NB4 (cell line): Measurements from ENCODE around the gene MELTF.

ENCODE experiments used
- DNase-seq: peaks from one replicate; pipeline ENCODE4 v3.0.0; 2010; ENCODE audit warnings: low read depth
- H3K4me3 ChIP-seq: one replicate; pipeline ENCODE4 v1.5.1; 2011; ENCODE audit warnings: mild to moderate bottlenecking, low read depth, low read length, moderate library complexity
- CTCF ChIP-seq: IDR thresholded peaks from one replicate; pipeline ENCODE4 v1.5.1; 2012; ENCODE audit warnings: low read depth, low read length
- MYC ChIP-seq: IDR thresholded peaks from 2 replicates; pipeline ENCODE4 v1.6.1; 2011; ENCODE audit warnings: low read depth, low read length
- POLR2A ChIP-seq: IDR thresholded peaks from 2 replicates; pipeline ENCODE4 v1.6.1; 2011; ENCODE audit warnings: mild to moderate bottlenecking; ENCODE audit not compliant: insufficient read length; ENCODE audit errors: extremely low read depth
- TF ChIP-seq, protein P1 (sequence below): IDR thresholded peaks from 2 replicates; pipeline ENCODE4 v1.6.1; 2011; ENCODE audit warnings: low read depth, low read length

MELTF gene

DNA sequence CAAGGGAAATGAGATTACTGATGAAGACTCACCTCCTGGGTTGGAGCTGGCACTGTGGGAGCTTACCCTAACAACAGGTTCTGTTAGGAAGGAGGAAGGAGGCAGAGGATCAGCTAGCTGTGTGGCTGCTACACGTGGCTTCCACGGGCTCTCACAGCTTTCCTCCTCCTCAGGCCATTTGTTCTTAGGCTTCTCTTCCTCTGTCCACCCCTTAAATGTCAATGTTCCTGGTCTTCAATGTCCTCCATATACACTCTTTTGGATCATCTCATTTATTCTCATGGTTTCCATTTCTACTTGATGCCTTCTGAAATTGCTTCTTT is 66.0 kb downstream of the MELTF start:
- TF ChIP-seq MYC (no peak), CTCF (no peak), POLR2A (no peak)
- TF ChIP-seq, protein P1, sequence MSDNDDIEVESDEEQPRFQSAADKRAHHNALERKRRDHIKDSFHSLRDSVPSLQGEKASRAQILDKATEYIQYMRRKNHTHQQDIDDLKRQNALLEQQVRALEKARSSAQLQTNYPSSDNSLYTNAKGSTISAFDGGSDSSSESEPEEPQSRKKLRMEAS: no peak
- no peak for DNase-seq
- no peak overlapping the region for H3K4me3 ChIP-seq

DNA sequence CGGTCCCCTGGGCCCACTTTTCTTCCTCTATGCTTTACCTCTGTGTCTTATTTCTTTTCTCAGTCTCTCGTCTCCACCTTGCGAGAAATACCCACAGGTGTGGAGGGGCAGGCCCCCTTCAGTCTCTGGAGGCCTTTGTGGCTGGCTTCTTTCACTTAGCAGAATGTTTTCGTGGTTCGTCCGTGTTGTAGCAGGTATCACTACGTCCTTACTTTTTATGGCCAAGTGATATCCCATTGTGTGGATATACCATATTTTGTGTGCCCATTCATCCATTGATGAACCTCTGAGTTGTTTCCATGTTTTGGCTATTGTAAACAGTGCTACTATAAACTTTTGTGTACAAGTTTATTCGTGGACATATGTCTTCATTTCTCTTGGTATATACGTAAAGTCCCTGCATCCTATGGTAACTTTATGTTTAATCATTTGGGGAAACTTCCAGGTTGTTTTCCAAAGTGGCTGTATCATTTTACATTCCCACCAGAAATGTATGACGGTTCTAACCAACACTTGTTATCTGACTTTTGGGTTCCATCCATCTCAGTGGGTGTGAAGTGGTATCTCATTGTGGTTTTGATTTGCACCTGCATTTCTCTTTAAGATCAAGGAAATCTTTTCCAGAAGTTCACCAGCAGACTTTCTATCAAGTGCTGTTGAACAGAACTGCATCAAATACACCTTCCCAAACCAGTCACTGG is 66.5 kb downstream of the MELTF start:
- DNase-seq: no peak
- H3K4me3 ChIP-seq: no peak overlapping the region
- no peak for TF ChIP-seq POLR2A
- no peak for TF ChIP-seq MYC
- TF ChIP-seq CTCF: no peak
- TF ChIP-seq, protein P1: no peak

DNA sequence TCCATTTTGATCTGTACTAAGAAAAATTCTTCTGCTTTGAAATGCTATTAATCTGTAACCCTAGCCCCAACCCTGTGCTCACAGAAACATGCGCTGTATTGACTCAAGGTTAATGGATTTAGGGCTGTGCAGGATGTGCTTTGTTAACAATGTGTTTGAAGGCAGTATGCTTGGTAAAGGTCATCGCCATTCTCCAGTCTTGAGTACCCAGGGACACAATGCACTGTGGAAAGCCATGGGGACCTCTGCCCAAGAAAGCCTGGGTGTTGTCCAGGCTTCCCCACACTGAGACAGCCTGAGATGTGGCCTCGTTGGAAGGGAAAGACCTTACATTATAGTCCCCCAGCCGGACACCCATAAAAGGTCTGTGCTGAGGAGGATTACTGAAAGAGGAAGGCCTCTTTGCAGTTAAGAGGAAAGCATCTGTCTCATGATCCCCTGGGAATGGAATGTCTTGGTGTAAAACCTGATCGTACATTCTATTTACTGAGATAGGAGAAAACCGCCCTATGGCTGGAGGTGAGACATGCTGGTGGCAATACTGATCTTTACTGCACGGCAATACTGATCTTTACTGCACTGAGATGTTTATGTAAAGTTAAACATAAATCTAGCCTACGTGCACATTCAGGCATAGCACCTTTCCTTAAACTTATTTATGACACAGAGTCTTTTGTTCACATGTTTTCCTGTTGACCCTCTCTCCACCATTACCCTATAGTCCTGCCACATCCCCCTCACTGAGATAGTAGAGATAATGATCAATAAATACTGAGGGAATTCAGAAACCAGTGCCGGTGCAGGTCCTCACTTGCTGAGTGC is 67.3 kb downstream of the MELTF start:
- DNase-seq: peak; percentile 63
- no peak overlapping the region for H3K4me3 ChIP-seq
- TF ChIP-seq POLR2A (no peak), CTCF (no peak), MYC (no peak)
- TF ChIP-seq, protein P1: no peak

DNA sequence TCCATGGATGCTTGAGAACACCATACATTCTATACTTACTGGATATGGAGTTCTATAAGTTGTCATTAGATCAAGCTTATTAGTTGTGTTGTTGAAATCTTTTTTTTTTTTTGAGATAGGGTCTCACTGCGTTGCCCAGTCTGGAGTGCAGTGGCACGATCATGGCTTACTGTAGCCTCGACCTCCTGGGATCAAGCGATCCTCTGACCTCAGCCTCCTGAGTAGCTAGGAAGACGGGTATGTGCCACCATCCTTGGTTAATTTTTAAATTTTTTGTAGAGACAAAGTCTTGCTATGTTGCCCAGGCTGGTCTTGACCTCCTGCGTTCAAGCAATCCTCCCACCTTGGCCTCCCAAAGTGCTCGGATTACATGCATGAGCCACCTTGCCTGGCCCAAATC is 74.8 kb downstream of the MELTF start:
- DNase-seq: no peak
- H3K4me3 ChIP-seq: no peak overlapping the region
- TF ChIP-seq POLR2A (no peak), MYC (no peak), CTCF (no peak)
- TF ChIP-seq, protein P1: no peak
